Hepatocyte (in vitro differentiated cells): ENCODE measurements around the gene POLR2E. TPM values are rescaled to one million over a fixed set of nuclear protein-coding genes. Genes with fewer than 3 reads are reported as not detected.

Experiments
- DNase-seq: peaks from one replicate; pipeline ENCODE4 v3.0.0-alpha.2; 2016; ENCODE audit warnings: low spot score
- H2AFZ ChIP-seq: fragments of 200-600 bp; sonication (generic); 2 replicates; pipeline ENCODE4 v1.6.0; 2016; ENCODE audit warnings: antibody characterized with exemption, mild to moderate bottlenecking
- H3K27ac ChIP-seq: fragments of 200-600 bp; sonication (generic); 2 replicates; pipeline ENCODE4 v1.5.1; 2016; ENCODE audit warnings: mild to moderate bottlenecking
- H3K27me3 ChIP-seq: fragments of 200-600 bp; sonication (generic); 2 replicates; pipeline ENCODE4 v1.6.1; 2016
- H3K36me3 ChIP-seq: fragments of 200-600 bp; sonication (generic); replicated peaks from 2 replicates; pipeline ENCODE4 v1.5.1; 2016; ENCODE audit warnings: low read depth; ENCODE audit not compliant: insufficient read depth
- H3K4me1 ChIP-seq: fragments of 200-600 bp; sonication (generic); 2 replicates; pipeline ENCODE4 v1.5.1; 2016; ENCODE audit warnings: mild to moderate bottlenecking, moderate library complexity; ENCODE audit not compliant: insufficient read depth
- H3K4me2 ChIP-seq: fragments of 200-600 bp; sonication (generic); 2 replicates; pipeline ENCODE4 v1.6.0; 2016
- H3K4me3 ChIP-seq: fragments of 200-600 bp; sonication (generic); 2 replicates; pipeline ENCODE4 v1.5.1; 2016; ENCODE audit warnings: mild to moderate bottlenecking
- H3K79me2 ChIP-seq: fragments of 200-600 bp; sonication (generic); 2 replicates; pipeline ENCODE4 v1.6.0; 2017; ENCODE audit warnings: mild to moderate bottlenecking
- H3K9me2 ChIP-seq: fragments of 200-600 bp; sonication (generic); replicated peaks from 2 replicates; pipeline ENCODE4 v1.6.0; 2017; ENCODE audit warnings: mild to moderate bottlenecking; ENCODE audit not compliant: insufficient read depth
- H3K9me3 ChIP-seq: fragments of 200-600 bp; sonication (generic); 2 replicates; pipeline ENCODE4 v1.5.1; 2016; ENCODE audit warnings: low read depth, mild to moderate bottlenecking
- H4K20me1 ChIP-seq: fragments of 200-600 bp; sonication (generic); 2 replicates; pipeline ENCODE4 v1.6.0; 2016; ENCODE audit warnings: mild to moderate bottlenecking; ENCODE audit not compliant: insufficient read depth, poor library complexity, severe bottlenecking
- CTCF ChIP-seq: fragments of 200-600 bp; sonication (generic); IDR thresholded peaks from 2 replicates; pipeline ENCODE4 v1.5.1; 2016; ENCODE audit warnings: antibody characterized with exemption, mild to moderate bottlenecking; ENCODE audit not compliant: poor library complexity
- EZH2 ChIP-seq: fragments of 200-600 bp; sonication (generic); IDR thresholded peaks from 2 replicates; pipeline ENCODE4 v1.6.1; 2016; ENCODE audit warnings: antibody characterized with exemption, mild to moderate bottlenecking, borderline replicate concordance
- EZH2phosphoT487 ChIP-seq: fragments of 200-600 bp; sonication (generic); IDR thresholded peaks from one replicate; pipeline ENCODE4 v1.6.1; 2018; ENCODE audit warnings: antibody characterized with exemption, mild to moderate bottlenecking, low read depth, moderate library complexity; ENCODE audit not compliant: unreplicated experiment, severe bottlenecking
- WGBS: methylation state at CpG from one replicate; pipeline ENCODE4 v1.1.6; 2016; ENCODE audit warnings: low lambda C conversion rate; ENCODE audit errors: missing lambda C conversion rate; 5-methylcytosine and 5-hydroxymethylcytosine counted together
- polyA plus RNA-seq: library from polyadenylated mRNA; unstranded; fragments of >200 nt; fragmentation: Nextera tagmentation; extraction: Ambion mirVana; gene quantifications from 2 replicates; pipeline ENCODE4 v1.2.1, GENCODE V29; 2016
- total RNA-seq: library from RNA; depleted of rRNA; stranded (reverse); fragments of >200 nt; gene quantifications from 2 replicates; pipeline ENCODE4 v1.2.3, GENCODE V29; 2014

The POLR2E gene
- total and polyA plus RNA-seq, 2 experiments from 2014 or later: 126 to 328 TPM

GRCh38 chr19:1063030-1063908 lies 31.9 kb downstream of the POLR2E start:
- Histone ChIP-seq H3K4me2 (no peak overlapping the region), H3K27me3 (peaks cover 13% of the 10 kb centered on the region), H3K9me3 (no peaks in the 10 kb centered on the region), H3K4me3 (no peak overlapping the region), H3K27ac (no peak overlapping the region), H3K36me3 (no peaks in the 10 kb centered on the region), H2AFZ (no peak overlapping the region), H3K4me1 (peaks cover 28% of the 10 kb centered on the region), H4K20me1 (no peaks in the 10 kb centered on the region), H3K9me2 (no peaks in the 10 kb centered on the region), H3K79me2 (no peaks in the 10 kb centered on the region)
- 99% methylated on average over 19 of the region's 37 CpGs for WGBS
- no peak for TF ChIP-seq EZH2phosphoT487
- no peak for DNase-seq

GRCh38 chr19:1062387-1063029 lies 32.7 kb downstream of the POLR2E start:
- WGBS: 90% methylated on average over 15 of the region's 17 CpGs
- H2AFZ ChIP-seq: no peak overlapping the region

GRCh38 chr19:1061987-1062386 lies 33.2 kb downstream of the POLR2E start:
- Histone ChIP-seq H3K27ac (no peak overlapping the region), H3K79me2 (no peaks in the 10 kb centered on the region), H3K4me2 (no peak overlapping the region), H3K4me1 (peaks cover 23% of the 10 kb centered on the region), H3K27me3 (peaks cover 3% of the 10 kb centered on the region), H3K36me3 (no peaks in the 10 kb centered on the region), H3K9me2 (no peaks in the 10 kb centered on the region), H3K4me3 (no peak overlapping the region), H3K9me3 (peaks cover 4% of the 10 kb centered on the region), H2AFZ (no peak overlapping the region), H4K20me1 (no peaks in the 10 kb centered on the region)
- TF ChIP-seq CTCF: no peak
- no peak for TF ChIP-seq EZH2
- TF ChIP-seq EZH2phosphoT487: no peak
- over 99% methylated on average over 20 of the region's 20 CpGs for WGBS
- DNase-seq: no peak

More at GRCh38 chr19:1062387-1063029, 32.7 kb downstream of the POLR2E start:
- Histone ChIP-seq H3K4me2 (no peak overlapping the region), H3K36me3 (no peaks in the 10 kb centered on the region), H3K9me2 (no peaks in the 10 kb centered on the region), H4K20me1 (no peaks in the 10 kb centered on the region), H3K4me3 (no peak overlapping the region), H3K27me3 (peaks cover 8% of the 10 kb centered on the region), H3K9me3 (peaks cover 3% of the 10 kb centered on the region), H3K27ac (no peak overlapping the region), H3K4me1 (peaks cover 28% of the 10 kb centered on the region), H3K79me2 (no peaks in the 10 kb centered on the region)
- TF ChIP-seq CTCF (no peak), EZH2phosphoT487 (no peak), EZH2 (no peak)
- no peak for DNase-seq

GRCh38 chr19:1060689-1061088 lies 34.5 kb downstream of the POLR2E start:
- no peak overlapping the region for H3K4me3 ChIP-seq
- H3K79me2 ChIP-seq: no peaks in the 10 kb centered on the region
- no peak overlapping the region for H3K4me2 ChIP-seq
- no peaks in the 10 kb centered on the region for H3K27me3 ChIP-seq
- H3K36me3 ChIP-seq: no peaks in the 10 kb centered on the region
- H4K20me1 ChIP-seq: no peaks in the 10 kb centered on the region
- H3K9me2 ChIP-seq: no peaks in the 10 kb centered on the region
- no peak for TF ChIP-seq EZH2
- TF ChIP-seq CTCF: no peak
- TF ChIP-seq EZH2phosphoT487: no peak
- DNase-seq: no peak
- no peak overlapping the region for H2AFZ ChIP-seq
- H3K4me1 ChIP-seq: peaks cover 12% of the 10 kb centered on the region
- WGBS: 87% methylated on average over 5 of the region's 5 CpGs
- peaks cover 4% of the 10 kb centered on the region for H3K9me3 ChIP-seq
- no peak overlapping the region for H3K27ac ChIP-seq
